ENCODE results near the gene PSMC6.
"Not testable (repeated sequence)": the region's sequence is repeated elsewhere in the genome, so short reads cannot be mapped to it uniquely, and the experiment has no call there.

PSMC6 gene

GRCh38 chr14:52755607-52756316 lies 48.8 kb downstream of the PSMC6 start:
- TF ChIP-seq, protein P1, sequence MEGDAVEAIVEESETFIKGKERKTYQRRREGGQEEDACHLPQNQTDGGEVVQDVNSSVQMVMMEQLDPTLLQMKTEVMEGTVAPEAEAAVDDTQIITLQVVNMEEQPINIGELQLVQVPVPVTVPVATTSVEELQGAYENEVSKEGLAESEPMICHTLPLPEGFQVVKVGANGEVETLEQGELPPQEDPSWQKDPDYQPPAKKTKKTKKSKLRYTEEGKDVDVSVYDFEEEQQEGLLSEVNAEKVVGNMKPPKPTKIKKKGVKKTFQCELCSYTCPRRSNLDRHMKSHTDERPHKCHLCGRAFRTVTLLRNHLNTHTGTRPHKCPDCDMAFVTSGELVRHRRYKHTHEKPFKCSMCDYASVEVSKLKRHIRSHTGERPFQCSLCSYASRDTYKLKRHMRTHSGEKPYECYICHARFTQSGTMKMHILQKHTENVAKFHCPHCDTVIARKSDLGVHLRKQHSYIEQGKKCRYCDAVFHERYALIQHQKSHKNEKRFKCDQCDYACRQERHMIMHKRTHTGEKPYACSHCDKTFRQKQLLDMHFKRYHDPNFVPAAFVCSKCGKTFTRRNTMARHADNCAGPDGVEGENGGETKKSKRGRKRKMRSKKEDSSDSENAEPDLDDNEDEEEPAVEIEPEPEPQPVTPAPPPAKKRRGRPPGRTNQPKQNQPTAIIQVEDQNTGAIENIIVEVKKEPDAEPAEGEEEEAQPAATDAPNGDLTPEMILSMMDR (IDR thresholded peaks at IDR 0.05; ENCODE audit: low read depth, low read length), result no peak
- TF ChIP-seq POLR2A (IDR thresholded peaks at IDR 0.05; ENCODE audit: extremely low read depth, insufficient read length) (no peak), MYC (IDR thresholded peaks at IDR 0.05; ENCODE audit: low read depth, low read length) (no peak), MAX (IDR thresholded peaks at IDR 0.05; ENCODE audit: low read depth, low read length) (no peak)
- DNase-seq (ENCODE audit: low read depth), result no peak
- H3K4me3 ChIP-seq (ENCODE audit: low read depth, low read length), result no peak overlapping the region

GRCh38 chr14:52759145-52759544 lies 52.1 kb downstream of the PSMC6 start:
- H3K4me3 ChIP-seq (ENCODE audit: low read depth, low read length), result no peak overlapping the region
- TF ChIP-seq, protein P1 (IDR thresholded peaks at IDR 0.05; ENCODE audit: low read depth, low read length), result no peak
- TF ChIP-seq MAX (IDR thresholded peaks at IDR 0.05; ENCODE audit: low read depth, low read length) (no peak), MYC (IDR thresholded peaks at IDR 0.05; ENCODE audit: low read depth, low read length) (no peak), POLR2A (IDR thresholded peaks at IDR 0.05; ENCODE audit: extremely low read depth, insufficient read length) (no peak)
- no peak for DNase-seq (ENCODE audit: low read depth)

DNA sequence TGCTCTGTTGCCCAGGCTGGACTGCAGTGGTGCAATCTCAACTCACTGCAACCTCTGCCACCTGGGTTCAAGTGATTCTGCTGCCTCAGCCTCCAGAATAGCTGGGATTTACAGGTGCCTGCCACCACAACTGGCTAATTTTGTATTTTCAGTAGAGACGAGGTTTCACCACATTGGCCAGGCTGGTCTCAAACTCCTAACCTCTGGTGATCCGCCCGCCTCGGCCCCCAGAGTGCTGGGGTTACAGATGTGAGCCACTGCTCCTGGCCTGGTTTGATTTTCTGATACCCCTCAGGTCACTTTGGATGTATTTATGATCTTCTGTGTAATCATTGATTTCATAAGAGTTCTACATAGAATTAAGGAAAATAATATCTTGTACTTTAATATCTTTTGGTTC lies 55.9 kb downstream of the PSMC6 start:
- not testable (repeated sequence) for DNase-seq (ENCODE audit: low read depth); H3K4me3 ChIP-seq (ENCODE audit: low read depth, low read length)

GRCh38 chr14:52767058-52767833 lies 60.2 kb downstream of the PSMC6 start:
- no peak for TF ChIP-seq MAX (IDR thresholded peaks at IDR 0.05; ENCODE audit: low read depth, low read length)
- TF ChIP-seq MYC (IDR thresholded peaks at IDR 0.05; ENCODE audit: low read depth, low read length), result no peak
- no peak for TF ChIP-seq POLR2A (IDR thresholded peaks at IDR 0.05; ENCODE audit: extremely low read depth, insufficient read length)
- TF ChIP-seq, protein P1 (IDR thresholded peaks at IDR 0.05; ENCODE audit: low read depth, low read length), result no peak
- no peak for DNase-seq (ENCODE audit: low read depth)
- H3K4me3 ChIP-seq (ENCODE audit: low read depth, low read length), result no peak overlapping the region

- no peak overlapping the region for H3K4me3 ChIP-seq (ENCODE audit: low read depth, low read length)
- no peak for DNase-seq (ENCODE audit: low read depth)
- TF ChIP-seq, protein P1 (IDR thresholded peaks at IDR 0.05; ENCODE audit: low read depth, low read length), result no peak
- TF ChIP-seq POLR2A (IDR thresholded peaks at IDR 0.05; ENCODE audit: extremely low read depth, insufficient read length) (no peak), MAX (IDR thresholded peaks at IDR 0.05; ENCODE audit: low read depth, low read length) (no peak), MYC (IDR thresholded peaks at IDR 0.05; ENCODE audit: low read depth, low read length) (no peak)
These were observed 62.9 kb downstream of the PSMC6 start for GRCh38 chr14:52769887-52770286.

DNA sequence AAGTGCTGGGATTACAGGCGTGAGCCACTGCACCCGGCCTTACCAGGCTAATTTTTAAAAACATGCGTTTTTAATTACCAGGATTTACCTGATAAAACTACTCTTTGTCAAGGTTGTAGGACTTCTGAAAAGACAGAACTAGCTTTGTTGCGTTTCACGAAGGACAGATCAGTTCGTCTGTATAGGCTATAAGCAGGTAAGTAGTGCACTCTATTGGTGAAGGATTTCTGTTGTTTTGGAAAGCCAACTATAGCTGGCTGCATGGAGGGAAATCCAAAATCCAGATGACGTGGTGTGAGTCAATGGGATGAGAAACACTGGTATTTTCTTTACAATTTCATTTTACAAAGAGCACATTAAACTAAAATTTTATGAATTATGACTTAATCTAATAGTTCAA lies 69.8 kb downstream of the PSMC6 start:
- TF ChIP-seq POLR2A (IDR thresholded peaks at IDR 0.05; ENCODE audit: extremely low read depth, insufficient read length), result no peak
- TF ChIP-seq, protein P1 (IDR thresholded peaks at IDR 0.05; ENCODE audit: low read depth, low read length), result no peak
- no peak for TF ChIP-seq MAX (IDR thresholded peaks at IDR 0.05; ENCODE audit: low read depth, low read length)
- no peak for TF ChIP-seq MYC (IDR thresholded peaks at IDR 0.05; ENCODE audit: low read depth, low read length)
- DNase-seq (ENCODE audit: low read depth), result no peak
- H3K4me3 ChIP-seq (ENCODE audit: low read depth, low read length), result no peak overlapping the region
